ENCODE data around the gene CLSTN2. TPM values are rescaled to one million over a fixed set of nuclear protein-coding genes. Genes with fewer than 3 reads are reported as not detected.

CLSTN2 gene
- total and polyA plus RNA-seq, 3 donors from 2014 or later, result 3.1 to 5.7 (median 3.8) TPM

DNA sequence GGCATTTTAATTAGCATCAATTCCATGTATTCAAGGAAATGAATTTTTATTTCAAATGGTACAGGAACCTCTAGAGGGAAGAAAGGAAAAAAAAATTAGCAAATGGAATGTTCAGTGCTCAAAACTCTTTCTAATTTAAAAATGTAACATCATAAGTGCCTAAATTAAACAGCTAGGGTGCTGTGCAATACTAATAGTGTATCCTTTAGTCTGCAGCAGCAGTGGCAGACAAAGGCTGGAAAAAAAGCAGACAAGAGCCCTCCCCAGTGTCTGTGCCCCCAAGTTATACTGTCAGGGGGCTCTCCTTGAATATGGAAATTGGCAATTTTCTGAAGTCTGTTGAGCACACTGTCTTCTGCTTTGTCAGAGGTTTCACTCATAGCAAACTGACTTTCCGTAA lies 159.5 kb downstream of the CLSTN2 start:
- H3K9me3 ChIP-seq, result no peaks in the 10 kb centered on the region
- H3K27me3 ChIP-seq, result no peaks in the 10 kb centered on the region
- intact Hi-C loops (cut with DNase I; ENCODE audit: low total_unique reads), result no loop called here
- no peak overlapping the region for H3K4me3 ChIP-seq
- no peak for DNase-seq
- no peak for TF ChIP-seq CTCF (IDR thresholded peaks at IDR 0.05)
- no peak for TF ChIP-seq POLR2A (IDR thresholded peaks at IDR 0.05)
- H3K4me1 ChIP-seq, result peaks cover 4% of the 10 kb centered on the region
- no peaks in the 10 kb centered on the region for H3K36me3 ChIP-seq (ENCODE audit: low read depth, missing control alignments)
- H3K27ac ChIP-seq, result no peak overlapping the region
- 89 to 100% methylated on average over 1 of the region's 1 CpG for WGBS, 2 donors

DNA sequence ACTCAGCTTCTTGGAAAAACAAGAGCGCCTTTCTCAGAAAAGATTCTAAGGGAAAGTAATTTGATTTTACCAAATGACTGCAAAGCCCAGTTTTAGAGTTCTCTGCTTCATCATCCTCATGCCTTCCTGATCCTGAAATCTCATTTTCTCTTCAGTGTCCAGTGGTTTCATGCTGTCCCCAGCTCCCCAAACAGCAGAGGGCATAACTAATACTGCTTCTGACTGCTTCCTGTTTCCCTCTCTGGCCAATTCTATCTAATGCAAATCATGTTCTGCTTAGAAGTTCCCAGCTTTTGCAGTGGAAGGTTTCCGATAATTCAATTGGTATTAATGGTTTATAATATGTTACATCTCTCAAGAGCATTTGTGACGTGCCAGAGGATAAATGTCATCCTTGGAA lies 161.1 kb downstream of the CLSTN2 start:
- WGBS, 2 donors, result 94 to 97% methylated on average over 3 of the region's 3 CpGs
- TF ChIP-seq CTCF (IDR thresholded peaks at IDR 0.05), result no peak
- no peak for TF ChIP-seq POLR2A (IDR thresholded peaks at IDR 0.05)

GRCh38 chr3:140097874-140098635 lies 163.1 kb downstream of the CLSTN2 start:
- no peaks in the 10 kb centered on the region for H3K36me3 ChIP-seq (ENCODE audit: low read depth, missing control alignments)
- no peaks in the 10 kb centered on the region for H3K9me3 ChIP-seq
- 89 to 91% methylated on average over 3 of the region's 3 CpGs for WGBS, 2 donors
- intact Hi-C loops (cut with DNase I; ENCODE audit: low total_unique reads), result no loop called here
- DNase-seq, result no peak
- peaks cover 4% of the 10 kb centered on the region for H3K4me1 ChIP-seq
- TF ChIP-seq POLR2A (IDR thresholded peaks at IDR 0.05) (no peak), CTCF (IDR thresholded peaks at IDR 0.05) (no peak)
- no peaks in the 10 kb centered on the region for H3K27me3 ChIP-seq
- H3K27ac ChIP-seq, result no peak overlapping the region
- no peak overlapping the region for H3K4me3 ChIP-seq

More for the DNA sequence above, 161.1 kb downstream of the CLSTN2 start:
- no peak for DNase-seq
- Histone ChIP-seq H3K36me3 (ENCODE audit: low read depth, missing control alignments) (no peaks in the 10 kb centered on the region), H3K27ac (no peak overlapping the region), H3K27me3 (no peaks in the 10 kb centered on the region), H3K9me3 (no peaks in the 10 kb centered on the region), H3K4me1 (peaks cover 4% of the 10 kb centered on the region), H3K4me3 (no peak overlapping the region)
- intact Hi-C loops (cut with DNase I; ENCODE audit: low total_unique reads), result no loop called here

GRCh38 chr3:140100479-140100878 lies 165.5 kb downstream of the CLSTN2 start:
- no peaks in the 10 kb centered on the region for H3K9me3 ChIP-seq
- H3K27me3 ChIP-seq, result no peaks in the 10 kb centered on the region
- WGBS, 2 donors, result 95 to 97% methylated on average over 7 of the region's 7 CpGs
- no peak for DNase-seq
- TF ChIP-seq CTCF (IDR thresholded peaks at IDR 0.05) (no peak), POLR2A (IDR thresholded peaks at IDR 0.05) (no peak)
- no peak overlapping the region for H3K4me3 ChIP-seq
- H3K4me1 ChIP-seq, result no peaks in the 10 kb centered on the region
- H3K27ac ChIP-seq, result no peak overlapping the region
- intact Hi-C loops (cut with DNase I; ENCODE audit: low total_unique reads), result no loop called here
- no peaks in the 10 kb centered on the region for H3K36me3 ChIP-seq (ENCODE audit: low read depth, missing control alignments)

- no peak overlapping the region for H3K4me3 ChIP-seq
- DNase-seq, result no peak
- TF ChIP-seq POLR2A (IDR thresholded peaks at IDR 0.05), result no peak
- no peak for TF ChIP-seq CTCF (IDR thresholded peaks at IDR 0.05)
- no peak overlapping the region for H3K27ac ChIP-seq
- no peaks in the 10 kb centered on the region for H3K4me1 ChIP-seq
- 50 to 71% methylated on average over 1 of the region's 1 CpG for WGBS, 2 donors
- H3K36me3 ChIP-seq (ENCODE audit: low read depth, missing control alignments), result no peaks in the 10 kb centered on the region
- H3K9me3 ChIP-seq, result no peaks in the 10 kb centered on the region
- intact Hi-C loops (cut with DNase I; ENCODE audit: low total_unique reads), result no loop called here
- H3K27me3 ChIP-seq, result no peaks in the 10 kb centered on the region
Measured at GRCh38 chr3:140103166-140103565, 168.2 kb downstream of the CLSTN2 start.
